Peyer's patch (tissue), 4 donors: ENCODE measurements around the gene JAZF1.

Source experiments
- CTCF ChIP-seq, 6 experiments: fragments of 450-650 bp in 4 of 6; fragments of 200-600 bp in 2 of 6; sonication (generic) in 1 of 6; IDR thresholded peaks; one replicate each; pipeline ENCODE4 v1.5.1; 2017 to 2019; ENCODE audit warnings: antibody characterized with exemption in 6 of 6, mild to moderate bottlenecking in 3 of 6, moderate library complexity in 1 of 6
- POLR2A ChIP-seq, 2 donors: fragments of 450-650 bp; IDR thresholded peaks; one replicate each; pipeline ENCODE4 v1.5.1; 2017; ENCODE audit warnings: antibody characterized with exemption in 2 of 2, mild to moderate bottlenecking in 2 of 2, moderate library complexity in 2 of 2

- TF ChIP-seq CTCF (IDR thresholded peaks at IDR 0.05) = no peak
- no peak for TF ChIP-seq POLR2A (IDR thresholded peaks at IDR 0.05)
Observed at GRCh38 chr7:27917774-27918314, 262.8 kb downstream of the JAZF1 start.
